K562 (cell line): ENCODE data around the gene LRPAP1.

Experiments used
- AFF4 ChIP-seq: sonication (generic); formaldehyde crosslinking; IDR thresholded peaks from 2 replicates; pipeline ENCODE4 v1.8.0; 2023; ENCODE audit warnings: mild to moderate bottlenecking, missing genetic modification reagents
- MBD2 ChIP-seq: sonication (generic); IDR thresholded peaks from 2 replicates; pipeline ENCODE4 v1.6.1; 2016; ENCODE audit warnings: low read depth, borderline replicate concordance
- MTA2 ChIP-seq: fragments of 450-650 bp; IDR thresholded peaks from 2 replicates; pipeline ENCODE4 v1.6.1; 2016; ENCODE audit warnings: low read depth
- MXD1 ChIP-seq: fragments of 250-450 bp; sonication (Bioruptor Pico); IDR thresholded peaks from 2 replicates; pipeline ENCODE4 v1.8.0; 2021; ENCODE audit warnings: borderline replicate concordance, mild to moderate bottlenecking, moderate library complexity; ENCODE audit not compliant: poor library complexity, severe bottlenecking
- NR2C2 ChIP-seq, 2 experiments: fragments of 200-800 bp in 1 of 2; sonication (Bioruptor generic) in 1 of 2; sonication (generic) in 1 of 2; formaldehyde crosslinking in 1 of 2; IDR thresholded peaks; 2 replicates each; pipeline versions ENCODE4 v1.6.1 to v1.8.0; 2016 to 2022; ENCODE audit warnings: mild to moderate bottlenecking in 1 of 2, missing compliant biosample characterization in 1 of 2, missing genetic modification characterization in 1 of 2, missing genetic modification reagents in 1 of 2
- SMC3 ChIP-seq: conservative IDR thresholded peaks from 2 replicates; pipeline ENCODE4 v1.6.1; 2011; ENCODE audit warnings: low read depth, low read length, improper control_type of control experiment; ENCODE audit not compliant: insufficient read depth
- TAF7 ChIP-seq: fragments of 450-650 bp; IDR thresholded peaks from 2 replicates; pipeline ENCODE4 v1.6.1; 2016; ENCODE audit warnings: missing genetic modification characterization, missing compliant biosample characterization
- TBP ChIP-seq: optimal IDR thresholded peaks from 2 replicates; pipeline ENCODE3; 2011; ENCODE audit warnings: low read depth, low read length, improper control_type of control experiment
- TGIF2 ChIP-seq: sonication (generic); formaldehyde crosslinking; IDR thresholded peaks from 2 replicates; pipeline ENCODE4 v1.8.1; 2022; ENCODE audit warnings: mild to moderate bottlenecking, missing genetic modification reagents, moderate library complexity
- ZBTB33 ChIP-seq: sonication (generic); formaldehyde crosslinking; IDR thresholded peaks from 2 replicates; pipeline ENCODE4 v1.8.1; 2023; ENCODE audit warnings: mild to moderate bottlenecking, missing genetic modification reagents
- ZNF311 ChIP-seq: fragments of 250-450 bp; sonication (Bioruptor Pico); IDR thresholded peaks from 2 replicates; pipeline ENCODE4 v1.4.0; 2020; ENCODE audit warnings: mild to moderate bottlenecking, moderate library complexity
- TF ChIP-seq, protein P1 (sequence below), 3 experiments: IDR thresholded peaks in 2 of 3; conservative IDR thresholded peaks in 1 of 3; 2 replicates each; pipeline ENCODE4 v1.5.1; 2011 to 2012; ENCODE audit warnings: low read length in 3 of 3, mild to moderate bottlenecking in 3 of 3, control low read depth in 2 of 3, improper control_type of control experiment in 1 of 3, inconsistent platforms in 1 of 3, low read depth in 1 of 3, mixed read lengths in 1 of 3, moderate library complexity in 1 of 3; ENCODE audit not compliant: insufficient read depth in 2 of 3
- TF ChIP-seq, protein P2 (sequence below): fragments of 250-450 bp; sonication (Bioruptor Pico); IDR thresholded peaks from 2 replicates; pipeline ENCODE4 v1.4.0; 2020; ENCODE audit warnings: mild to moderate bottlenecking, moderate library complexity

GRCh38 chr4:3484057-3484973 is 47.9 kb downstream of the LRPAP1 start:
- no peak for TF ChIP-seq ZNF311
- no peak for TF ChIP-seq AFF4 (CRISPR knock-in tag)
- TF ChIP-seq TBP = no peak
- TF ChIP-seq, protein P1, sequence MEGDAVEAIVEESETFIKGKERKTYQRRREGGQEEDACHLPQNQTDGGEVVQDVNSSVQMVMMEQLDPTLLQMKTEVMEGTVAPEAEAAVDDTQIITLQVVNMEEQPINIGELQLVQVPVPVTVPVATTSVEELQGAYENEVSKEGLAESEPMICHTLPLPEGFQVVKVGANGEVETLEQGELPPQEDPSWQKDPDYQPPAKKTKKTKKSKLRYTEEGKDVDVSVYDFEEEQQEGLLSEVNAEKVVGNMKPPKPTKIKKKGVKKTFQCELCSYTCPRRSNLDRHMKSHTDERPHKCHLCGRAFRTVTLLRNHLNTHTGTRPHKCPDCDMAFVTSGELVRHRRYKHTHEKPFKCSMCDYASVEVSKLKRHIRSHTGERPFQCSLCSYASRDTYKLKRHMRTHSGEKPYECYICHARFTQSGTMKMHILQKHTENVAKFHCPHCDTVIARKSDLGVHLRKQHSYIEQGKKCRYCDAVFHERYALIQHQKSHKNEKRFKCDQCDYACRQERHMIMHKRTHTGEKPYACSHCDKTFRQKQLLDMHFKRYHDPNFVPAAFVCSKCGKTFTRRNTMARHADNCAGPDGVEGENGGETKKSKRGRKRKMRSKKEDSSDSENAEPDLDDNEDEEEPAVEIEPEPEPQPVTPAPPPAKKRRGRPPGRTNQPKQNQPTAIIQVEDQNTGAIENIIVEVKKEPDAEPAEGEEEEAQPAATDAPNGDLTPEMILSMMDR (IDR thresholded peaks at IDR 0.05 in 2 of 3, conservative IDR thresholded peaks at IDR 0.05 in 1 of 3; ENCODE audit: insufficient read depth in 2 of 3, low read depth in 1 of 3, low read length in 3 of 3) = no peak
- no peak for TF ChIP-seq NR2C2 (CRISPR knock-in tag; IDR thresholded peaks at IDR 0.05)
- no peak for TF ChIP-seq NR2C2 (tag; IDR thresholded peaks at IDR 0.05)
- TF ChIP-seq TGIF2 (CRISPR knock-in tag) = no peak
- no peak for TF ChIP-seq TAF7
- TF ChIP-seq ZBTB33 (CRISPR knock-in tag) = no peak
- TF ChIP-seq SMC3 = no peak
- TF ChIP-seq MTA2 = no peak
- TF ChIP-seq, protein P2, sequence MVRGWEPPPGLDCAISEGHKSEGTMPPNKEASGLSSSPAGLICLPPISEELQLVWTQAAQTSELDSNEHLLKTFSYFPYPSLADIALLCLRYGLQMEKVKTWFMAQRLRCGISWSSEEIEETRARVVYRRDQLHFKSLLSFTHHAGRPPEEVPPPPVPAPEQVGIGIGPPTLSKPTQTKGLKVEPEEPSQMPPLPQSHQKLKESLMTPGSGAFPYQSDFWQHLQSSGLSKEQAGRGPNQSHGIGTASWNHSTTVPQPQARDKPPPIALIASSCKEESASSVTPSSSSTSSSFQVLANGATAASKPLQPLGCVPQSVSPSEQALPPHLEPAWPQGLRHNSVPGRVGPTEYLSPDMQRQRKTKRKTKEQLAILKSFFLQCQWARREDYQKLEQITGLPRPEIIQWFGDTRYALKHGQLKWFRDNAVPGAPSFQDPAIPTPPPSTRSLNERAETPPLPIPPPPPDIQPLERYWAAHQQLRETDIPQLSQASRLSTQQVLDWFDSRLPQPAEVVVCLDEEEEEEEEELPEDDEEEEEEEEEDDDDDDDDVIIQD (CRISPR knock-in tag) = no peak
- TF ChIP-seq MBD2 = no peak
- no peak for TF ChIP-seq MXD1 (CRISPR knock-in tag)
